A549 (cell line): ENCODE results near the gene PPP1R7. TPM values are rescaled to one million over a fixed set of nuclear protein-coding genes. Genes with fewer than 3 reads are reported as not detected.

Experiments used
- ATAC-seq, 2 experiments: fragments of 200-7000 bp in 1 of 2; fragments of >200 bp in 1 of 2; cut with Nextera tagmentation in 1 of 2; cut with Tn5 transposase in 1 of 2; 3 replicates each; pipeline versions ENCODE4 v1.8.0 to v1.9.1; 2018 to 2020; ENCODE audit warnings: mild to moderate bottlenecking in 1 of 2, moderate library complexity in 1 of 2
- CTCF ChIA-PET: fragments of 300-600 bp; sonication (Branson Sonifier 250); formaldehyde crosslinking; extraction: SDS; loops from one replicate; lab custom pipeline; 2021; ENCODE audit warnings: antibody characterized with exemption, inconsistent platforms; lab: Yijun Ruan, JAX
- POLR2A ChIA-PET: fragments of 350-600 bp; formaldehyde crosslinking; extraction: SDS; loops from one replicate; lab custom pipeline; 2021; ENCODE audit warnings: antibody characterized with exemption, inconsistent platforms; lab: Yijun Ruan, JAX
- DNase-seq, 2 experiments: peaks; one replicate each; pipeline versions ENCODE4 v3.0.0 to v3.0.0-alpha.2; 2011 to 2016; ENCODE audit warnings: low read depth in 1 of 2, low spot score in 1 of 2
- FAIRE-seq: peaks from 2 replicates; lab custom pipeline; 2011; peaks lifted over from hg19 to GRCh38; lab: Jason Lieb, UNC
- H3K27ac ChIP-seq, 2 experiments: fragments of >200 bp; sonication (Bioruptor Twin); formaldehyde crosslinking; 3 replicates each; pipeline ENCODE4 v1.5.1; 2016 to 2017
- H3K4me1 ChIP-seq: fragments of >200 bp; sonication (Bioruptor Twin); formaldehyde crosslinking; 3 replicates; pipeline ENCODE4 v1.6.1; 2016
- H3K4me2 ChIP-seq: fragments of >200 bp; sonication (Bioruptor Twin); formaldehyde crosslinking; 3 replicates; pipeline ENCODE4 v1.6.1; 2016
- H3K4me3 ChIP-seq: fragments of >200 bp; sonication (Bioruptor Twin); formaldehyde crosslinking; 3 replicates; pipeline ENCODE4 v1.5.1; 2016
- H3K9me3 ChIP-seq: fragments of >200 bp; sonication (Bioruptor Twin); formaldehyde crosslinking; 3 replicates; pipeline ENCODE4 v1.6.1; 2016
- BCL3 ChIP-seq: fragments of >200 bp; sonication (Bioruptor Twin); formaldehyde crosslinking; IDR thresholded peaks from 3 replicates; pipeline ENCODE4 v1.6.1; 2016
- CBX2 ChIP-seq: fragments of 200-600 bp; sonication (generic); IDR thresholded peaks from 2 replicates; pipeline ENCODE4 v1.6.1; 2016; ENCODE audit warnings: low read depth, mild to moderate bottlenecking, borderline replicate concordance
- CBX8 ChIP-seq: fragments of 200-600 bp; sonication (generic); IDR thresholded peaks from 2 replicates; pipeline ENCODE4 v1.6.1; 2016
- CEBPB ChIP-seq, 2 experiments: fragments of >200 bp in 1 of 2; sonication (Bioruptor Twin) in 1 of 2; formaldehyde crosslinking in 1 of 2; IDR thresholded peaks; 2 replicates each; pipeline ENCODE4 v1.6.1; 2012 to 2016
- CHD2 ChIP-seq: fragments of 150-350 bp; IDR thresholded peaks from 2 replicates; pipeline ENCODE4 v1.6.1; 2014; ENCODE audit warnings: low read length; ENCODE audit not compliant: partially characterized antibody
- CTCF ChIP-seq: fragments of >200 bp; sonication (Bioruptor Twin); formaldehyde crosslinking; IDR thresholded peaks from 3 replicates; pipeline ENCODE4 v1.5.1; 2016
- E2F6 ChIP-seq: IDR thresholded peaks from 2 replicates; pipeline ENCODE4 v1.6.1; 2012; ENCODE audit warnings: low read depth, borderline replicate concordance
- EHMT2 ChIP-seq: fragments of 200-600 bp; sonication (generic); IDR thresholded peaks from 2 replicates; pipeline ENCODE4 v1.6.1; 2016; ENCODE audit warnings: antibody characterized with exemption, low read depth, mild to moderate bottlenecking, moderate library complexity
- EP300 ChIP-seq, 2 experiments: fragments of >200 bp; sonication (Bioruptor Twin); formaldehyde crosslinking; IDR thresholded peaks; 2 replicates in 1 of 2; 3 replicates in 1 of 2; pipeline ENCODE4 v1.6.1; 2016 to 2017
- ESRRA ChIP-seq: fragments of 150-350 bp; IDR thresholded peaks from 2 replicates; pipeline ENCODE4 v1.6.1; 2014; ENCODE audit warnings: mild to moderate bottlenecking, low read length, borderline replicate concordance
- FOSB ChIP-seq: fragments of 250-450 bp; sonication (Bioruptor Pico); IDR thresholded peaks from 2 replicates; pipeline ENCODE4 v1.5.0; 2020; ENCODE audit warnings: mild to moderate bottlenecking, moderate library complexity
- HEYL ChIP-seq: fragments of 250-450 bp; sonication (Bioruptor Pico); IDR thresholded peaks from 2 replicates; pipeline ENCODE4 v1.8.0; 2021; ENCODE audit warnings: mild to moderate bottlenecking, moderate library complexity
- HOXB13 ChIP-seq: fragments of 250-450 bp; sonication (Bioruptor Pico); IDR thresholded peaks from 2 replicates; pipeline ENCODE4 v1.5.0; 2020; ENCODE audit warnings: low read depth, mild to moderate bottlenecking, moderate library complexity
- HOXB5 ChIP-seq: fragments of 250-450 bp; sonication (Bioruptor Pico); IDR thresholded peaks from 2 replicates; pipeline ENCODE4 v1.5.0; 2020; ENCODE audit warnings: mild to moderate bottlenecking, moderate library complexity
- KDM1A ChIP-seq: fragments of 200-600 bp; sonication (generic); IDR thresholded peaks from 2 replicates; pipeline ENCODE4 v1.6.1; 2016; ENCODE audit warnings: low read depth, mild to moderate bottlenecking
- NR3C1 ChIP-seq: fragments of >200 bp; sonication (Bioruptor Twin); formaldehyde crosslinking; IDR thresholded peaks from 3 replicates; pipeline ENCODE4 v1.6.1; 2017
- POLR2AphosphoS2 ChIP-seq: conservative IDR thresholded peaks from 2 replicates; pipeline ENCODE4 v1.6.1; 2012; ENCODE audit warnings: low read length, improper control_type of control experiment, inconsistent platforms
- RARB ChIP-seq: fragments of 250-450 bp; sonication (Bioruptor Pico); IDR thresholded peaks from 2 replicates; pipeline ENCODE4 v1.8.0; 2021; ENCODE audit warnings: mild to moderate bottlenecking, moderate library complexity
- REST ChIP-seq: fragments of 200-600 bp; sonication (generic); IDR thresholded peaks from 2 replicates; pipeline ENCODE4 v1.6.1; 2016; ENCODE audit warnings: antibody characterized with exemption, mild to moderate bottlenecking, moderate library complexity
- RFX5 ChIP-seq: fragments of 450-650 bp; IDR thresholded peaks from 2 replicates; pipeline ENCODE4 v1.7.1; 2014; ENCODE audit warnings: antibody characterized with exemption, mild to moderate bottlenecking, moderate library complexity
- RNF2 ChIP-seq: fragments of 200-600 bp; sonication (generic); IDR thresholded peaks from 2 replicates; pipeline ENCODE4 v1.6.1; 2016; ENCODE audit warnings: low read depth, mild to moderate bottlenecking, antibody characterized with exemption, moderate library complexity, borderline replicate concordance
- TP53 ChIP-seq: fragments of 250-450 bp; sonication (Bioruptor Pico); IDR thresholded peaks from 2 replicates; pipeline ENCODE4 v1.5.0; 2021; ENCODE audit warnings: mild to moderate bottlenecking, moderate library complexity
- USF2 ChIP-seq: fragments of 450-650 bp; IDR thresholded peaks from 2 replicates; pipeline ENCODE4 v1.6.1; 2014; ENCODE audit warnings: antibody characterized with exemption
- ZNF302 ChIP-seq: fragments of 250-450 bp; sonication (Bioruptor Pico); IDR thresholded peaks from 2 replicates; pipeline ENCODE4 v1.9.0; 2021; ENCODE audit warnings: inconsistent platforms, mild to moderate bottlenecking, moderate library complexity
- WGBS: methylation state at CpG from one replicate; pipeline ENCODE4 v1.1.6; 2017; ENCODE audit errors: missing lambda C conversion rate; 5-methylcytosine and 5-hydroxymethylcytosine counted together
- polyA plus RNA-seq, 4 experiments: library from polyadenylated mRNA; depleted of rRNA in 3 of 4; stranded (reverse); fragments of >200 nt; fragmentation: RNase III in 1 of 4; extraction: RNeasy Plus Mini Kit Qiagen cat#74134 plus additional on column Dnase treatment in 1 of 4; gene quantifications; 2 replicates in 3 of 4; 3 replicates in 1 of 4; pipeline ENCODE4 v1.2.3, GENCODE V29; 2011 to 2017

Gene PPP1R7
- polyA plus RNA-seq, 2 of the 4 experiments (the other 2 are of a cell fraction): 76.4 to 124 TPM

GRCh38 chr2:241137276-241138190 lies 12.7 kb upstream of the PPP1R7 start:
- no peaks in the 10 kb centered on the region for H3K9me3 ChIP-seq
- 85% methylated on average over 23 of the region's 24 CpGs for WGBS
- FAIRE-seq (no peak), DNase-seq (no peak), ATAC-seq (no peak; a peak in 1 of 6 replicates)
- no peak overlapping the region for H3K4me2 ChIP-seq
- TF ChIP-seq CEBPB (IDR thresholded peaks at IDR 0.05) (no peak), EHMT2 (no peak), USF2 (no peak), POLR2AphosphoS2 (no peak), HOXB5 (CRISPR knock-in tag) (no peak), ZNF302 (no peak), CBX8 (no peak), BCL3 (no peak), RFX5 (no peak), EP300 (IDR thresholded peaks at IDR 0.05) (no peak), RNF2 (no peak), KDM1A (no peak), CTCF (no peak), RARB (CRISPR knock-in tag) (no peak), CBX2 (no peak), HOXB13 (CRISPR knock-in tag) (no peak)
- no peak overlapping the region for H3K4me3 ChIP-seq
- CTCF ChIA-PET: interaction anchor here (1.3 to 1.4 kb wide), 2 partner anchors 14 to 223 kb away, joined by 3 to 4 read pairs; no protein-coding TSS in a partner anchor
- H3K4me1 ChIP-seq: no peaks in the 10 kb centered on the region
- H3K27ac ChIP-seq: no peak overlapping the region
- POLR2A ChIA-PET: interaction anchor here (1.2 kb wide), 1 partner anchor 35 kb away, joined by 4 read pairs; the partner anchor contains the start of gene MTERF4

GRCh38 chr2:241138471-241138870 lies 11.8 kb upstream of the PPP1R7 start:
- ATAC-seq: no peak
- WGBS: 91% methylated on average over 16 of the region's 16 CpGs
- Histone ChIP-seq H3K9me3 (no peaks in the 10 kb centered on the region), H3K4me3 (no peak overlapping the region), H3K27ac (no peak overlapping the region), H3K4me1 (no peaks in the 10 kb centered on the region), H3K4me2 (no peak overlapping the region)
- ChIA-PET POLR2A (no interaction called here), CTCF (no interaction called here)
- FAIRE-seq: no peak
- DNase-seq: no peak
- TF ChIP-seq NR3C1 (no peak), CEBPB (IDR thresholded peaks at IDR 0.05) (no peak), ESRRA (no peak), POLR2AphosphoS2 (no peak), RNF2 (no peak), CTCF (no peak), TP53 (CRISPR knock-in tag) (no peak), E2F6 (no peak), CHD2 (no peak), HEYL (CRISPR knock-in tag) (no peak), REST (no peak), FOSB (CRISPR knock-in tag) (no peak)
